Parathyroid adenoma (tissue), 2 donors: ENCODE measurements around the gene SPECC1L.
"Not testable (repeated sequence)": the region's sequence is repeated elsewhere in the genome, so short reads cannot be mapped to it uniquely, and the experiment has no call there.

Experiments
- H2AFZ ChIP-seq: fragments of 300-600 bp; sonication (generic); one replicate; pipeline ENCODE4 v1.7.0; 2017; ENCODE audit warnings: antibody characterized with exemption, mild to moderate bottlenecking
- H3K27ac ChIP-seq: fragments of 300-600 bp; sonication (generic); one replicate; pipeline ENCODE4 v1.7.0; 2017
- H3K27me3 ChIP-seq: fragments of 300-600 bp; sonication (generic); one replicate; pipeline ENCODE4 v1.7.0; 2017; ENCODE audit warnings: low read length; ENCODE audit not compliant: control insufficient read depth, insufficient read depth
- H3K36me3 ChIP-seq: fragments of 300-600 bp; sonication (generic); one replicate; pipeline ENCODE4 v1.7.0; 2017; ENCODE audit warnings: low read length; ENCODE audit not compliant: control insufficient read depth, insufficient read depth
- H3K4me1 ChIP-seq: fragments of 300-600 bp; sonication (generic); one replicate; pipeline ENCODE4 v1.7.0; 2017; ENCODE audit warnings: control low read depth
- H3K4me2 ChIP-seq: fragments of 300-600 bp; sonication (generic); one replicate; pipeline ENCODE4 v1.7.0; 2017; ENCODE audit warnings: low read length
- H3K4me3 ChIP-seq: fragments of 300-600 bp; sonication (generic); one replicate; pipeline ENCODE4 v1.7.0; 2017; ENCODE audit warnings: low read depth, low read length
- H3K79me2 ChIP-seq: fragments of 300-600 bp; sonication (generic); one replicate; pipeline ENCODE4 v1.7.0; 2017; ENCODE audit warnings: control low read depth
- H3K9ac ChIP-seq: fragments of 300-600 bp; sonication (generic); one replicate; pipeline ENCODE4 v1.7.0; 2017; ENCODE audit warnings: mild to moderate bottlenecking
- H3K9me3 ChIP-seq: fragments of 300-600 bp; sonication (generic); one replicate; pipeline ENCODE4 v1.7.0; 2017; ENCODE audit warnings: low read length; ENCODE audit not compliant: control insufficient read depth
- CTCF ChIP-seq: fragments of 300-600 bp; sonication (generic); IDR thresholded peaks from one replicate; pipeline ENCODE4 v1.7.0; 2017; ENCODE audit warnings: antibody characterized with exemption, mild to moderate bottlenecking
- donor health status: primary hyperparathyroidism.

SPECC1L gene

GRCh38 chr22:24315367-24315966 is 44.8 kb downstream of the SPECC1L start:
- no peak for TF ChIP-seq CTCF
- no peak overlapping the region for H3K27ac ChIP-seq
- no peaks in the 10 kb centered on the region for H3K4me1 ChIP-seq
- H3K4me3 ChIP-seq, result no peak overlapping the region
- no peak overlapping the region for H3K4me2 ChIP-seq
- H3K9ac ChIP-seq, result no peak overlapping the region
- no peak overlapping the region for H2AFZ ChIP-seq
- H3K79me2 ChIP-seq, result peaks cover 2% of the 10 kb centered on the region
- no peaks in the 10 kb centered on the region for H3K27me3 ChIP-seq
- no peaks in the 10 kb centered on the region for H3K36me3 ChIP-seq
- no peaks in the 10 kb centered on the region for H3K9me3 ChIP-seq

- H3K4me1 ChIP-seq, H3K4me2 ChIP-seq, H3K27ac ChIP-seq, H3K36me3 ChIP-seq, H3K79me2 ChIP-seq, H3K9me3 ChIP-seq, H3K4me3 ChIP-seq, H2AFZ ChIP-seq, H3K9ac ChIP-seq, H3K27me3 ChIP-seq: not testable (repeated sequence)
Observed at GRCh38 chr22:24316264-24316663, 45.6 kb downstream of the SPECC1L start.

GRCh38 chr22:24317511-24317910 is 46.9 kb downstream of the SPECC1L start:
- H3K9ac ChIP-seq, H3K36me3 ChIP-seq, H3K27ac ChIP-seq, H3K4me2 ChIP-seq, H3K4me3 ChIP-seq, H3K9me3 ChIP-seq, H2AFZ ChIP-seq, H3K79me2 ChIP-seq, H3K4me1 ChIP-seq, H3K27me3 ChIP-seq: not testable (repeated sequence)

- H3K9ac ChIP-seq, result no peak overlapping the region
- no peak overlapping the region for H3K4me2 ChIP-seq
- no peak overlapping the region for H2AFZ ChIP-seq
- H3K79me2 ChIP-seq, result no peaks in the 10 kb centered on the region
- no peaks in the 10 kb centered on the region for H3K4me1 ChIP-seq
- no peak for TF ChIP-seq CTCF
- H3K27ac ChIP-seq, result no peak overlapping the region
- no peaks in the 10 kb centered on the region for H3K27me3 ChIP-seq
- no peaks in the 10 kb centered on the region for H3K9me3 ChIP-seq
- H3K4me3 ChIP-seq, result no peak overlapping the region
- H3K36me3 ChIP-seq, result no peaks in the 10 kb centered on the region
Observed at GRCh38 chr22:24319451-24319850, 48.8 kb downstream of the SPECC1L start.

- no peaks in the 10 kb centered on the region for H3K27me3 ChIP-seq
- no peaks in the 10 kb centered on the region for H3K4me1 ChIP-seq
- no peak overlapping the region for H3K4me3 ChIP-seq
- no peak overlapping the region for H2AFZ ChIP-seq
- no peak overlapping the region for H3K27ac ChIP-seq
- H3K4me2 ChIP-seq, result no peak overlapping the region
- no peak for TF ChIP-seq CTCF
- no peaks in the 10 kb centered on the region for H3K79me2 ChIP-seq
- no peaks in the 10 kb centered on the region for H3K36me3 ChIP-seq
- H3K9ac ChIP-seq, result no peak overlapping the region
- no peaks in the 10 kb centered on the region for H3K9me3 ChIP-seq
Observed at GRCh38 chr22:24321999-24322398, 51.4 kb downstream of the SPECC1L start.

GRCh38 chr22:24322522-24322921 is 51.9 kb downstream of the SPECC1L start:
- Histone ChIP-seq H3K79me2 (no peaks in the 10 kb centered on the region), H3K9me3 (no peaks in the 10 kb centered on the region), H3K4me2 (no peak overlapping the region), H2AFZ (no peak overlapping the region), H3K4me1 (no peaks in the 10 kb centered on the region), H3K4me3 (no peak overlapping the region), H3K27ac (no peak overlapping the region), H3K36me3 (no peaks in the 10 kb centered on the region), H3K27me3 (no peaks in the 10 kb centered on the region), H3K9ac (no peak overlapping the region)
- no peak for TF ChIP-seq CTCF
